ENCODE results near the gene SRMS. TPM values are rescaled to one million over a fixed set of nuclear protein-coding genes. Genes with fewer than 3 reads are reported as not detected.

SRMS gene
- total RNA-seq, 1 experiment from 2014 or later: 3.2 TPM

DNA sequence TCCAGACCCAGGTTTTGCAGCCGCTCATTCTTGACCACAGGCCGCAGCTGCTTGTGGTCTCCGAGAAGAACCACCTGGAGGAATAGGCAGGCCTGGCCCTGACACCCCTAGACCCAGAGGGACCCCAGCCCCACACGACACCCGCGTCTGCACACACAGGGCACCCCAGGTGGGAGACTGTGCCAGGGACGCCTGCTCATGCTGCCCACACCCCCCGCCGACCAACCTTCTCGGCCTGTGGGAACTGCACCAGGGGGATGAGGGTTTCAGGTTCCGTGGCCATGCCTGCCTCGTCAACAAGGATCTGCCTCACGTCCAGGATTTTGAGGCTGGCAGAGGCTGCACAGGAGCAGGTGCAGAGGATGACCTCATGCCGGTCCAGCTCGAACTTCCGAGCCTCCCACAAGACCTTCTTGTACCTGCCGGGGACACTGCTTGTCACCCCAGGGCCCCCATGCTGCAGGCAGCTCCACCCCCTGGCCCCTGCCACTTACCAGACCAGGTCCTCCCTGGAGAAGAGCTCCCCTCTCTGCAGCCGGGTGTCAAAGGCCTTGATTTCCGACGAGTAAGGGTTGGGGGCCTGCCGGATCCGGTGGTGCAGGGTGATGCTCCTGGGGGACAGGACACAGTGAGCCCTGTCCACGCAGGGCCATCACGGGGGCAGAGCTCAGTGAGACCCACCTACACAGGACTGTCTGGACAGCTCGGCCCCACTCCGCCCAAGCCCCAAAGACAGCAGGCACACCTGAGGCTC is 13.5 kb upstream of the SRMS start:
- ATAC-seq: no peak
- H3K9me3 ChIP-seq (ENCODE audit: control insufficient read depth in 1 of 2, insufficient read depth in 1 of 2, low read depth in 1 of 2, low read length in 2 of 2): no peaks in the 10 kb centered on the region
- no peaks in the 10 kb centered on the region for H3K79me2 ChIP-seq (ENCODE audit: insufficient read depth, low read length)
- ChIA-PET RAD21 (ENCODE audit: low non-redundant PET in 1 of 2, low total read pairs in 2 of 2, uncharacterized antibody in 2 of 2, unreplicated experiment in 2 of 2) (no interaction called here), POLR2A (no interaction called here), CTCF (no interaction called here)
- no peak overlapping the region for H3K9ac ChIP-seq (ENCODE audit: low read length)
- H3K9me2 ChIP-seq (ENCODE audit: insufficient read depth): no peaks in the 10 kb centered on the region
- H3K27ac ChIP-seq (ENCODE audit: low read depth, low read length): no peak overlapping the region
- H3K36me3 ChIP-seq (ENCODE audit: control insufficient read depth in 1 of 2, insufficient read depth in 2 of 2, low read length in 2 of 2): no peaks in the 10 kb centered on the region; a peak in 3 of 4 replicates
- H4K20me1 ChIP-seq (ENCODE audit: insufficient read depth): no peaks in the 10 kb centered on the region
- no peak for DNase-seq (ENCODE audit: low read depth, low spot score)
- BruUV-seq (replicated peaks): no TSS peak
- no peak overlapping the region for H2AFZ ChIP-seq (ENCODE audit: low read depth, low read length, poor library complexity, severe bottlenecking)
- intact Hi-C loops (cut with micrococcal nuclease): no loop called here
- no peak for TF ChIP-seq CEBPB (IDR thresholded peaks at IDR 0.05; ENCODE audit: low read depth)
- TF ChIP-seq ZNF274 (IDR thresholded peaks at IDR 0.05; ENCODE audit: low read depth, low read length): no peak
- TF ChIP-seq, protein P1, sequence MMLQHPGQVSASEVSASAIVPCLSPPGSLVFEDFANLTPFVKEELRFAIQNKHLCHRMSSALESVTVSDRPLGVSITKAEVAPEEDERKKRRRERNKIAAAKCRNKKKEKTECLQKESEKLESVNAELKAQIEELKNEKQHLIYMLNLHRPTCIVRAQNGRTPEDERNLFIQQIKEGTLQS (IDR thresholded peaks at IDR 0.05): no peak
- TF ChIP-seq ZFX (IDR thresholded peaks at IDR 0.05): no peak
- no peak for TF ChIP-seq EZH2phosphoT487 (IDR thresholded peaks at IDR 0.05; ENCODE audit: borderline replicate concordance)
- no peak for TF ChIP-seq RAD21 (IDR thresholded peaks at IDR 0.05; ENCODE audit: low read depth)
- TF ChIP-seq ELF1 (IDR thresholded peaks at IDR 0.05; ENCODE audit: borderline replicate concordance, low read depth): no peak
- TF ChIP-seq, protein P2, sequence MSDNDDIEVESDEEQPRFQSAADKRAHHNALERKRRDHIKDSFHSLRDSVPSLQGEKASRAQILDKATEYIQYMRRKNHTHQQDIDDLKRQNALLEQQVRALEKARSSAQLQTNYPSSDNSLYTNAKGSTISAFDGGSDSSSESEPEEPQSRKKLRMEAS (IDR thresholded peaks at IDR 0.05): no peak
- no peak for TF ChIP-seq SIN3A (IDR thresholded peaks at IDR 0.05; ENCODE audit: low read depth)
- TF ChIP-seq EZH2 (IDR thresholded peaks at IDR 0.05): no peak
- no peak for TF ChIP-seq SP1 (IDR thresholded peaks at IDR 0.05; ENCODE audit: low read depth)
- TF ChIP-seq, protein P3, sequence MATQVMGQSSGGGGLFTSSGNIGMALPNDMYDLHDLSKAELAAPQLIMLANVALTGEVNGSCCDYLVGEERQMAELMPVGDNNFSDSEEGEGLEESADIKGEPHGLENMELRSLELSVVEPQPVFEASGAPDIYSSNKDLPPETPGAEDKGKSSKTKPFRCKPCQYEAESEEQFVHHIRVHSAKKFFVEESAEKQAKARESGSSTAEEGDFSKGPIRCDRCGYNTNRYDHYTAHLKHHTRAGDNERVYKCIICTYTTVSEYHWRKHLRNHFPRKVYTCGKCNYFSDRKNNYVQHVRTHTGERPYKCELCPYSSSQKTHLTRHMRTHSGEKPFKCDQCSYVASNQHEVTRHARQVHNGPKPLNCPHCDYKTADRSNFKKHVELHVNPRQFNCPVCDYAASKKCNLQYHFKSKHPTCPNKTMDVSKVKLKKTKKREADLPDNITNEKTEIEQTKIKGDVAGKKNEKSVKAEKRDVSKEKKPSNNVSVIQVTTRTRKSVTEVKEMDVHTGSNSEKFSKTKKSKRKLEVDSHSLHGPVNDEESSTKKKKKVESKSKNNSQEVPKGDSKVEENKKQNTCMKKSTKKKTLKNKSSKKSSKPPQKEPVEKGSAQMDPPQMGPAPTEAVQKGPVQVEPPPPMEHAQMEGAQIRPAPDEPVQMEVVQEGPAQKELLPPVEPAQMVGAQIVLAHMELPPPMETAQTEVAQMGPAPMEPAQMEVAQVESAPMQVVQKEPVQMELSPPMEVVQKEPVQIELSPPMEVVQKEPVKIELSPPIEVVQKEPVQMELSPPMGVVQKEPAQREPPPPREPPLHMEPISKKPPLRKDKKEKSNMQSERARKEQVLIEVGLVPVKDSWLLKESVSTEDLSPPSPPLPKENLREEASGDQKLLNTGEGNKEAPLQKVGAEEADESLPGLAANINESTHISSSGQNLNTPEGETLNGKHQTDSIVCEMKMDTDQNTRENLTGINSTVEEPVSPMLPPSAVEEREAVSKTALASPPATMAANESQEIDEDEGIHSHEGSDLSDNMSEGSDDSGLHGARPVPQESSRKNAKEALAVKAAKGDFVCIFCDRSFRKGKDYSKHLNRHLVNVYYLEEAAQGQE (IDR thresholded peaks at IDR 0.05; ENCODE audit: low read depth): no peak
- TF ChIP-seq POLR2A (IDR thresholded peaks at IDR 0.05; ENCODE audit: borderline replicate concordance, extremely low read depth, insufficient read depth, insufficient read length): no peak
- TF ChIP-seq CBX3 (IDR thresholded peaks at IDR 0.05; ENCODE audit: low read depth): no peak
- TF ChIP-seq TCF7L2 (IDR thresholded peaks at IDR 0.05; ENCODE audit: borderline replicate concordance, extremely low read depth, insufficient read depth, insufficient read length): no peak
- TF ChIP-seq FOSL1 (IDR thresholded peaks at IDR 0.05; ENCODE audit: low read depth): no peak
- TF ChIP-seq, protein P4, sequence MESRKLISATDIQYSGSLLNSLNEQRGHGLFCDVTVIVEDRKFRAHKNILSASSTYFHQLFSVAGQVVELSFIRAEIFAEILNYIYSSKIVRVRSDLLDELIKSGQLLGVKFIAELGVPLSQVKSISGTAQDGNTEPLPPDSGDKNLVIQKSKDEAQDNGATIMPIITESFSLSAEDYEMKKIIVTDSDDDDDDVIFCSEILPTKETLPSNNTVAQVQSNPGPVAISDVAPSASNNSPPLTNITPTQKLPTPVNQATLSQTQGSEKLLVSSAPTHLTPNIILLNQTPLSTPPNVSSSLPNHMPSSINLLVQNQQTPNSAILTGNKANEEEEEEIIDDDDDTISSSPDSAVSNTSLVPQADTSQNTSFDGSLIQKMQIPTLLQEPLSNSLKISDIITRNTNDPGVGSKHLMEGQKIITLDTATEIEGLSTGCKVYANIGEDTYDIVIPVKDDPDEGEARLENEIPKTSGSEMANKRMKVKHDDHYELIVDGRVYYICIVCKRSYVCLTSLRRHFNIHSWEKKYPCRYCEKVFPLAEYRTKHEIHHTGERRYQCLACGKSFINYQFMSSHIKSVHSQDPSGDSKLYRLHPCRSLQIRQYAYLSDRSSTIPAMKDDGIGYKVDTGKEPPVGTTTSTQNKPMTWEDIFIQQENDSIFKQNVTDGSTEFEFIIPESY (IDR thresholded peaks at IDR 0.05; ENCODE audit: extremely low read depth, insufficient replicate concordance, low read length): no peak
- TF ChIP-seq JUND (IDR thresholded peaks at IDR 0.05): no peak
- TF ChIP-seq EGR1 (IDR thresholded peaks at IDR 0.05; ENCODE audit: low read depth): no peak
- no peak overlapping the region for H3K4me2 ChIP-seq (ENCODE audit: low read length)
- no peak overlapping the region for H3K4me3 ChIP-seq (replicated peaks in 1 of 2; ENCODE audit: low read depth in 1 of 2, low read length in 2 of 2)
- H3K4me1 ChIP-seq (ENCODE audit: control insufficient read depth in 1 of 2, insufficient read depth in 2 of 2, low read length in 2 of 2): no peaks in the 10 kb centered on the region
- no peaks in the 10 kb centered on the region for H3K27me3 ChIP-seq (ENCODE audit: insufficient read depth, low read length)
